ENCODE measurements around the gene PIGL.

The PIGL gene

GRCh38 chr17:16343569-16343968 is 126.6 kb downstream of the PIGL start:
- H3K4me1 ChIP-seq (ENCODE audit: control insufficient read depth in 1 of 2, insufficient read depth in 1 of 2, low read depth in 1 of 2, low read length in 1 of 2) = peaks cover 10 to 15% of the 10 kb centered on the region in 2 experiments
- H3K27ac ChIP-seq = no peak overlapping the region
- H3K9me3 ChIP-seq = no peaks in the 10 kb centered on the region
- no peak for TF ChIP-seq CTCF (IDR thresholded peaks at IDR 0.05)
- H3K4me3 ChIP-seq (ENCODE audit: low read depth in 1 of 2, low read length in 1 of 2) = no peak overlapping the region
- no peaks in the 10 kb centered on the region for H3K27me3 ChIP-seq
- H3K36me3 ChIP-seq = no peaks in the 10 kb centered on the region

GRCh38 chr17:16345565-16345964 is 128.6 kb downstream of the PIGL start:
- H3K27ac ChIP-seq = no peak overlapping the region
- no peak for TF ChIP-seq CTCF (IDR thresholded peaks at IDR 0.05)
- no peaks in the 10 kb centered on the region for H3K9me3 ChIP-seq
- no peak overlapping the region for H3K4me3 ChIP-seq (ENCODE audit: low read depth in 1 of 2, low read length in 1 of 2)
- H3K36me3 ChIP-seq = no peaks in the 10 kb centered on the region
- peaks cover 10 to 15% of the 10 kb centered on the region in 2 experiments for H3K4me1 ChIP-seq (ENCODE audit: control insufficient read depth in 1 of 2, insufficient read depth in 1 of 2, low read depth in 1 of 2, low read length in 1 of 2)
- peaks cover 1% of the 10 kb centered on the region for H3K27me3 ChIP-seq

- Histone ChIP-seq H3K9me3 (no peaks in the 10 kb centered on the region), H3K4me3 (ENCODE audit: low read depth in 1 of 2, low read length in 1 of 2) (no peak overlapping the region), H3K36me3 (no peaks in the 10 kb centered on the region), H3K27ac (no peak overlapping the region), H3K4me1 (ENCODE audit: control insufficient read depth in 1 of 2, insufficient read depth in 1 of 2, low read depth in 1 of 2, low read length in 1 of 2) (peaks cover 10 to 16% of the 10 kb centered on the region in 2 experiments), H3K27me3 (peaks cover 14% of the 10 kb centered on the region)
- TF ChIP-seq CTCF (IDR thresholded peaks at IDR 0.05) = no peak
These were observed 129.8 kb downstream of the PIGL start for GRCh38 chr17:16346721-16347271.

- no peak overlapping the region for H3K4me3 ChIP-seq (ENCODE audit: low read depth in 1 of 2, low read length in 1 of 2)
- H3K4me1 ChIP-seq (ENCODE audit: control insufficient read depth in 1 of 2, insufficient read depth in 1 of 2, low read depth in 1 of 2, low read length in 1 of 2) = peaks cover 12 to 19% of the 10 kb centered on the region in 2 experiments
- no peaks in the 10 kb centered on the region for H3K9me3 ChIP-seq
- H3K27me3 ChIP-seq = peaks cover 31% of the 10 kb centered on the region
- H3K27ac ChIP-seq = no peak overlapping the region
- TF ChIP-seq CTCF (IDR thresholded peaks at IDR 0.05) = no peak
- no peaks in the 10 kb centered on the region for H3K36me3 ChIP-seq
These were observed 131.6 kb downstream of the PIGL start for GRCh38 chr17:16348586-16348985.

GRCh38 chr17:16349431-16349830 is 132.4 kb downstream of the PIGL start:
- H3K27ac ChIP-seq = no peak overlapping the region
- H3K36me3 ChIP-seq = no peaks in the 10 kb centered on the region
- no peaks in the 10 kb centered on the region for H3K9me3 ChIP-seq
- peaks cover 39% of the 10 kb centered on the region for H3K27me3 ChIP-seq
- no peak for TF ChIP-seq CTCF (IDR thresholded peaks at IDR 0.05)
- no peak overlapping the region for H3K4me3 ChIP-seq (ENCODE audit: low read depth in 1 of 2, low read length in 1 of 2)
- H3K4me1 ChIP-seq (ENCODE audit: control insufficient read depth in 1 of 2, insufficient read depth in 1 of 2, low read depth in 1 of 2, low read length in 1 of 2) = peaks cover 14 to 17% of the 10 kb centered on the region in 2 experiments
